NB4 (cell line): ENCODE data around the gene ARHGEF12.

Source experiments
- POLR2A ChIP-seq: IDR thresholded peaks from 2 replicates; pipeline ENCODE4 v1.6.1; 2011; ENCODE audit warnings: mild to moderate bottlenecking; ENCODE audit not compliant: insufficient read length; ENCODE audit errors: extremely low read depth
- TF ChIP-seq, protein P1 (sequence below): IDR thresholded peaks from one replicate; pipeline ENCODE4 v1.5.1; 2012; ENCODE audit warnings: low read depth, low read length
- TF ChIP-seq, protein P2 (sequence below): IDR thresholded peaks from 2 replicates; pipeline ENCODE4 v1.6.1; 2011; ENCODE audit warnings: low read depth, low read length

DNA sequence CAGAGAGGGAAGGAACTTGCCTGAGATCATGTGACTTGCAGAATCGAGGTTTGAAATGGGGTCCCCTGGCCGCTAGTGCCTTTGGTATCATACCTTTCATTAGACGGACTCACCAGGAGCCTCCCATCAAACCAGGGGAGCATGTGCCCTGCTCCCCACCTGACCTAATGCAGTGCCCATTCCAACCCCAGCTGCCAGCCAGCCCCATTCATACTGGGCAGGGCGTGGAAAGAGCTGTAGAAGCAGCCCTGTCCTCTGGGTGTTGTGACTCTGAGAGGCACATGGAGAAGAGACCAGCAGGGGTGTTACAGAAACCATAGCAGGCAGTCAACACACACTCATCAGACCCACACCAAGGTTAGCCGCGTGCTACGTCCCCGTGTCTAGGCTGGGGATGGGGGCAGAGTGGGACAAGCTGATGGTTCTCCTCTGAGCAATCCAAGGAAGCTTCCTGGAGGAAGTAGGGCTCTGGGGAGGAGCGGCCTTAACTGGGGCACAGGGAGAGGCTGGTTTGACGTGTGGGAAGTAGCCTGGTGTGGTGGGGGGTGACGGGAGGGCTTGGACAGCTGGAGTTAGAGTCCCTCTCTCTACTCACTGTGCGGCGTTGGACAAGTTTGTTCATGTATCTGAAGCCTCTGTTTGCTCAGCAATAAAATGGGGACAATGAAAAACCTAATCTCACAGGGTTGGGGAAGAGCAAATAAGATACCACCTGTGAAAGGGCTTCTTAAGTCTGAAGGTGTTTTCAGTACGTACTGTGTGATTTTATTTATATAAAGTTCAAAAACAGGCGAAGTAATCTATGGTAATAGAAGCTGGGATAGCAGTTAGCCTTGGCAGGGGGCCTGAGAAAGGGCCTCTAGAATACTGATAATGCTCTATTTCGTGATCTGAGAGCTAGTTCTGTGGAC is 189.3 kb downstream of the ARHGEF12 start:
- TF ChIP-seq, protein P1, sequence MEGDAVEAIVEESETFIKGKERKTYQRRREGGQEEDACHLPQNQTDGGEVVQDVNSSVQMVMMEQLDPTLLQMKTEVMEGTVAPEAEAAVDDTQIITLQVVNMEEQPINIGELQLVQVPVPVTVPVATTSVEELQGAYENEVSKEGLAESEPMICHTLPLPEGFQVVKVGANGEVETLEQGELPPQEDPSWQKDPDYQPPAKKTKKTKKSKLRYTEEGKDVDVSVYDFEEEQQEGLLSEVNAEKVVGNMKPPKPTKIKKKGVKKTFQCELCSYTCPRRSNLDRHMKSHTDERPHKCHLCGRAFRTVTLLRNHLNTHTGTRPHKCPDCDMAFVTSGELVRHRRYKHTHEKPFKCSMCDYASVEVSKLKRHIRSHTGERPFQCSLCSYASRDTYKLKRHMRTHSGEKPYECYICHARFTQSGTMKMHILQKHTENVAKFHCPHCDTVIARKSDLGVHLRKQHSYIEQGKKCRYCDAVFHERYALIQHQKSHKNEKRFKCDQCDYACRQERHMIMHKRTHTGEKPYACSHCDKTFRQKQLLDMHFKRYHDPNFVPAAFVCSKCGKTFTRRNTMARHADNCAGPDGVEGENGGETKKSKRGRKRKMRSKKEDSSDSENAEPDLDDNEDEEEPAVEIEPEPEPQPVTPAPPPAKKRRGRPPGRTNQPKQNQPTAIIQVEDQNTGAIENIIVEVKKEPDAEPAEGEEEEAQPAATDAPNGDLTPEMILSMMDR, result no peak
- TF ChIP-seq POLR2A, result no peak
- TF ChIP-seq, protein P2, sequence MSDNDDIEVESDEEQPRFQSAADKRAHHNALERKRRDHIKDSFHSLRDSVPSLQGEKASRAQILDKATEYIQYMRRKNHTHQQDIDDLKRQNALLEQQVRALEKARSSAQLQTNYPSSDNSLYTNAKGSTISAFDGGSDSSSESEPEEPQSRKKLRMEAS, result no peak
